H1 (cell line): Measurements from ENCODE around the gene GRAMD4. TPM values are rescaled to one million over a fixed set of nuclear protein-coding genes. Genes with fewer than 3 reads are reported as not detected.

ENCODE experiments used
- CTCF ChIA-PET: fragments of 300-600 bp; sonication (Branson Sonifier 250); formaldehyde crosslinking; loops from one replicate; lab custom pipeline; 2021; ENCODE audit not compliant: partially characterized antibody; lab: Charles Lee
- POLR2A ChIA-PET: fragments of 300-600 bp; sonication (Branson Sonifier 250); formaldehyde crosslinking; loops from one replicate; lab custom pipeline; 2021; ENCODE audit warnings: inconsistent platforms; ENCODE audit not compliant: partially characterized antibody; lab: Charles Lee
- DNase-seq, 2 experiments: peaks; one replicate each; pipeline versions ENCODE4 v3.0.0 to v3.0.0-alpha.2; 2010 to 2022; ENCODE audit warnings: low spot score in 2 of 2, low read depth in 1 of 2, mixed read lengths in 1 of 2
- FAIRE-seq: peaks from 2 replicates; lab custom pipeline; 2011; peaks lifted over from hg19 to GRCh38; lab: Jason Lieb, UNC
- H2AFZ ChIP-seq: 2 replicates; pipeline ENCODE4 v1.8.1; 2012; ENCODE audit warnings: low read length, inconsistent platforms
- H2AK5ac ChIP-seq: 2 replicates; pipeline ENCODE4 v1.6.1; 2013; ENCODE audit warnings: low read depth, low read length
- H2BK120ac ChIP-seq: replicated peaks from 2 replicates; pipeline ENCODE3; 2013; ENCODE audit warnings: low read depth, low read length, inconsistent platforms
- H2BK12ac ChIP-seq: 2 replicates; pipeline ENCODE4 v1.6.1; 2013; ENCODE audit warnings: low read depth, low read length
- H2BK15ac ChIP-seq: 2 replicates; pipeline ENCODE4 v1.6.1; 2013; ENCODE audit warnings: low read length
- H2BK20ac ChIP-seq: 2 replicates; pipeline ENCODE4 v1.6.1; 2013; ENCODE audit warnings: low read length
- H2BK5ac ChIP-seq: 2 replicates; pipeline ENCODE4 v1.6.1; 2013; ENCODE audit warnings: low read depth, low read length
- H3K14ac ChIP-seq: 2 replicates; pipeline ENCODE4 v1.6.1; 2013; ENCODE audit warnings: inconsistent platforms; ENCODE audit not compliant: insufficient read length
- H3K18ac ChIP-seq: 2 replicates; pipeline ENCODE4 v1.6.1; 2013; ENCODE audit warnings: low read length; ENCODE audit errors: extremely low read depth
- H3K23ac ChIP-seq: 2 replicates; pipeline ENCODE4 v1.6.1; 2013; ENCODE audit warnings: inconsistent platforms; ENCODE audit not compliant: insufficient read length
- H3K23me2 ChIP-seq: 2 replicates; pipeline ENCODE4 v1.6.1; 2013; ENCODE audit warnings: low read depth, low read length
- H3K27ac ChIP-seq: 2 replicates; pipeline ENCODE4 v1.6.1; 2011; ENCODE audit warnings: low read depth, low read length, inconsistent platforms
- H3K27me3 ChIP-seq, 4 experiments: replicated peaks in 1 of 4; 1 replicate in 1 of 4; 2 replicates in 3 of 4; pipeline versions ENCODE4 v1.6.1 to v1.8.1; 2011 to 2013; ENCODE audit warnings: low read length in 3 of 4, mild to moderate bottlenecking in 3 of 4, inconsistent platforms in 2 of 4, mixed read lengths in 2 of 4, moderate library complexity in 1 of 4; ENCODE audit not compliant: control insufficient read depth in 3 of 4, insufficient read depth in 3 of 4; ENCODE audit errors: extremely low read depth in 1 of 4
- H3K36me3 ChIP-seq, 4 experiments: 2 replicates each; pipeline versions ENCODE4 v1.6.1 to v1.8.1; 2011 to 2013; ENCODE audit warnings: mild to moderate bottlenecking in 4 of 4, low read length in 3 of 4, moderate library complexity in 2 of 4, control low read depth in 1 of 4, inconsistent platforms in 1 of 4; ENCODE audit not compliant: insufficient read depth in 4 of 4, control insufficient read depth in 2 of 4
- H3K4ac ChIP-seq: replicated peaks from 2 replicates; pipeline ENCODE3; 2013; ENCODE audit warnings: low read length, low read depth, mixed read lengths, inconsistent platforms; ENCODE audit not compliant: insufficient read length
- H3K4me1 ChIP-seq, 4 experiments: replicated peaks in 1 of 4; 1 replicate in 1 of 4; 2 replicates in 3 of 4; pipeline versions ENCODE4 v1.6.1 to v1.8.1; 2011 to 2013; ENCODE audit warnings: low read length in 3 of 4, inconsistent platforms in 2 of 4, mixed read lengths in 1 of 4; ENCODE audit not compliant: insufficient read depth in 4 of 4, control insufficient read depth in 3 of 4
- H3K4me2 ChIP-seq, 2 experiments: 2 replicates each; pipeline versions ENCODE4 v1.6.1 to v1.8.1; 2011 to 2013; ENCODE audit warnings: low read depth in 2 of 2, low read length in 2 of 2, control low read depth in 1 of 2, inconsistent platforms in 1 of 2, mild to moderate bottlenecking in 1 of 2; ENCODE audit not compliant: insufficient read depth in 1 of 2
- H3K4me3 ChIP-seq, 4 experiments: fragments of 200-600, 300-600 bp in 1 of 4; sonication (generic), shearing (Covaris generic), sonication (Bioruptor Twin) in 1 of 4; 2 replicates each; pipeline versions ENCODE4 v1.5.1 to v1.8.1; 2011 to 2016; ENCODE audit warnings: low read length in 4 of 4, low read depth in 3 of 4, control low read depth in 2 of 4, inconsistent platforms in 2 of 4, mild to moderate bottlenecking in 2 of 4, mixed read lengths in 1 of 4, moderate library complexity in 1 of 4; ENCODE audit not compliant: insufficient read depth in 2 of 4; ENCODE audit errors: extremely low read depth in 1 of 4
- H3K56ac ChIP-seq: replicated peaks from 2 replicates; pipeline ENCODE3; 2013; ENCODE audit warnings: low read depth, mild to moderate bottlenecking, mixed read lengths, low read length, inconsistent platforms; ENCODE audit not compliant: insufficient read length
- H3K79me1 ChIP-seq: 2 replicates; pipeline ENCODE4 v1.6.1; 2013; ENCODE audit warnings: low read depth, low read length, control low read depth
- H3K79me2 ChIP-seq, 2 experiments: 2 replicates each; pipeline versions ENCODE4 v1.6.1 to v1.8.1; 2012 to 2013; ENCODE audit warnings: low read length in 2 of 2, mild to moderate bottlenecking in 2 of 2, inconsistent platforms in 1 of 2; ENCODE audit not compliant: insufficient read depth in 2 of 2, control insufficient read depth in 1 of 2
- H3K9ac ChIP-seq, 4 experiments: replicated peaks in 1 of 4; 1 replicate in 1 of 4; 2 replicates in 3 of 4; pipeline versions ENCODE4 v1.6.1 to v1.8.1; 2011 to 2013; ENCODE audit warnings: low read depth in 3 of 4, low read length in 3 of 4, control low read depth in 2 of 4, mild to moderate bottlenecking in 2 of 4, moderate library complexity in 2 of 4, inconsistent platforms in 1 of 4; ENCODE audit errors: extremely low read depth in 1 of 4
- H3K9me3 ChIP-seq, 2 experiments: 2 replicates each; pipeline versions ENCODE4 v1.6.1 to v1.8.1; 2012 to 2013; ENCODE audit warnings: mild to moderate bottlenecking in 2 of 2, moderate library complexity in 2 of 2, control low read depth in 1 of 2, inconsistent platforms in 1 of 2, low read depth in 1 of 2, low read length in 1 of 2, mixed read lengths in 1 of 2; ENCODE audit not compliant: insufficient read depth in 2 of 2
- H4K20me1 ChIP-seq, 2 experiments: replicated peaks in 1 of 2; 2 replicates each; pipeline versions ENCODE3 to v1.8.1; 2011 to 2013; ENCODE audit warnings: inconsistent platforms in 2 of 2, low read length in 2 of 2, mild to moderate bottlenecking in 1 of 2; ENCODE audit not compliant: insufficient read depth in 2 of 2, control insufficient read depth in 1 of 2
- H4K5ac ChIP-seq: 2 replicates; pipeline ENCODE4 v1.6.1; 2013; ENCODE audit warnings: low read length, low read depth, mixed read lengths, inconsistent platforms; ENCODE audit not compliant: insufficient read length
- H4K8ac ChIP-seq: 2 replicates; pipeline ENCODE4 v1.8.0; 2013; ENCODE audit warnings: mild to moderate bottlenecking, moderate library complexity, low read length, inconsistent platforms; ENCODE audit not compliant: insufficient read depth; ENCODE audit errors: extremely low read depth
- H4K91ac ChIP-seq: replicated peaks from 2 replicates; pipeline ENCODE3; 2013; ENCODE audit warnings: low read length, mixed read lengths, inconsistent platforms; ENCODE audit not compliant: insufficient read length
- CHD1 ChIP-seq: IDR thresholded peaks from 2 replicates; pipeline ENCODE4 v1.6.1; 2012; ENCODE audit warnings: low read depth, low read length, improper control_type of control experiment
- CTCF ChIP-seq, 3 experiments: IDR thresholded peaks; 1 replicate in 2 of 3; 2 replicates in 1 of 3; pipeline versions ENCODE4 v1.5.1 to v1.6.1; 2011; ENCODE audit warnings: low read length in 3 of 3, mild to moderate bottlenecking in 3 of 3, inconsistent platforms in 2 of 3, low read depth in 1 of 3, moderate library complexity in 1 of 3; ENCODE audit not compliant: insufficient read depth in 1 of 3; ENCODE audit errors: control extremely low read depth in 1 of 3
- PHF8 ChIP-seq: fragments of 200-600 bp; sonication (generic); conservative IDR thresholded peaks from 2 replicates; pipeline ENCODE4 v1.7.1; 2012; ENCODE audit warnings: low read depth, mild to moderate bottlenecking, inconsistent platforms, low read length, moderate library complexity
- RXRA ChIP-seq: IDR thresholded peaks from 2 replicates; pipeline ENCODE4 v1.6.1; 2011; ENCODE audit warnings: low read depth, mild to moderate bottlenecking, low read length, moderate library complexity; ENCODE audit not compliant: insufficient read depth
- WGBS, 2 experiments: shearing (Covaris generic) in 1 of 2; methylation state at CpG; one replicate each; pipeline versions ENCODE4 v1.1.6 to v1.1.7; 2013 to 2015; ENCODE audit warnings: low lambda C conversion rate in 2 of 2, mixed read lengths in 2 of 2, inconsistent platforms in 1 of 2, low coverage in 1 of 2, missing lambda C conversion rate in 1 of 2; ENCODE audit not compliant: insufficient replicate concordance in 2 of 2, insufficient coverage in 1 of 2, insufficient read length in 1 of 2; ENCODE audit errors: extremely low coverage in 1 of 2, missing lambda C conversion rate in 1 of 2; 5-methylcytosine and 5-hydroxymethylcytosine counted together
- polyA plus RNA-seq, 7 experiments: library from polyadenylated mRNA; depleted of rRNA in 3 of 7; stranded (reverse) in 5 of 7; unstranded in 2 of 7; fragments of >200 nt in 5 of 7; fragments of 200-250 nt in 2 of 7; gene quantifications; 1 replicate in 5 of 7; 2 replicates in 1 of 7; 4 replicates in 1 of 7; pipeline versions ENCODE4 v1.2.1 to v1.2.3, GENCODE V29; 2011 to 2013; ENCODE audit warnings: missing spikeins in 2 of 7, mixed read lengths in 2 of 7
- total RNA-seq: library from RNA; stranded (reverse); fragmentation: NEBNext Ultra II Directional; extraction: Animal tissue kit (Norgen Biotek cat#: 25700); gene quantifications from 2 replicates; pipeline ENCODE4 v1.2.1, GENCODE V29; 2021

The GRAMD4 gene
- total and polyA plus RNA-seq, 2 of the 8 experiments (the other 6 are each of a cell fraction or from before 2014, with no cell fraction given): 7.9 to 25.6 TPM

- H3K9ac ChIP-seq: no peak overlapping the region
- no peaks in the 10 kb centered on the region for H3K36me3 ChIP-seq
- no peak overlapping the region for H3K14ac ChIP-seq
- ChIA-PET POLR2A (interaction anchor here (0.8 kb wide), 1 partner anchor 9 kb away, joined by 3 read pairs; no protein-coding TSS in a partner anchor), CTCF (interaction anchor here (1.2 to 3.2 kb wide), 4 partner anchors 10 to 491 kb away, joined by 3 to 10 read pairs (median 4); no protein-coding TSS in a partner anchor)
- H3K23ac ChIP-seq: no peak overlapping the region
- 0 out of 2 replicates have a peak overlapping the region, but pooled peaks have one; percentile 9 for H2BK12ac ChIP-seq
- H3K4me1 ChIP-seq: peaks cover 0 to 15% (median 3%) of the 10 kb centered on the region in 4 experiments; a peak in 4 of 7 replicates
- no peak overlapping the region for H3K4ac ChIP-seq
- H3K9me3 ChIP-seq: no peaks in the 10 kb centered on the region; a peak in 1 of 4 replicates
- H2BK20ac ChIP-seq: no peak overlapping the region
- no peak overlapping the region for H3K18ac ChIP-seq
- H4K5ac ChIP-seq: no peak overlapping the region
- peak overlapping the region; percentile 44; the same call in 1 of the 2 replicates for H2BK5ac ChIP-seq
- no peak overlapping the region for H2BK120ac ChIP-seq
- TF ChIP-seq CHD1 (no peak), PHF8 (no peak), CTCF (IDR thresholded peaks at IDR 0.05; ENCODE audit: control extremely low read depth in 1 of 3, insufficient read depth in 1 of 3, low read depth in 1 of 3, low read length in 3 of 3) (peak in 1 of 3 experiments; percentile 29; a peak in 1 of 4 replicates), RXRA (no peak)
- no peak overlapping the region; the same call in 1 of the 2 replicates for H4K8ac ChIP-seq
- FAIRE-seq (no peak), DNase-seq (no peak)
- H4K91ac ChIP-seq: no peak overlapping the region
- H3K56ac ChIP-seq: no peak overlapping the region
- no peaks in the 10 kb centered on the region for H3K23me2 ChIP-seq
- peaks cover 0 to 2% of the 10 kb centered on the region in 2 experiments for H4K20me1 ChIP-seq
- H3K4me2 ChIP-seq: no peak overlapping the region
- H3K27me3 ChIP-seq: no peaks in the 10 kb centered on the region
- H3K79me2 ChIP-seq: peaks cover 0 to 5% of the 10 kb centered on the region in 2 experiments; a peak in 1 of 4 replicates
- H3K27ac ChIP-seq: no peak overlapping the region
- H2BK15ac ChIP-seq: 0 out of 2 replicates have a peak overlapping the region, but pooled peaks have one; percentile 61
- H2AK5ac ChIP-seq: no peak overlapping the region
- H3K79me1 ChIP-seq: 0 out of 2 replicates have a peak, but pooled peaks cover 2% of the 10 kb centered on the region
- no peak overlapping the region for H3K4me3 ChIP-seq
- H2AFZ ChIP-seq: no peak overlapping the region
- 76% methylated on average over 13 of the region's 13 CpGs; no CpG with 5 or more reads in 1 of the 2 experiments for WGBS, 2 experiments
Observed at GRCh38 chr22:46612341-46612903, 7.8 kb upstream of the GRAMD4 start.
